Neural cell (in vitro differentiated cells): Measurements from ENCODE around the gene SHBG. TPM values are rescaled to one million over a fixed set of nuclear protein-coding genes. Genes with fewer than 3 reads are reported as not detected.
"Not testable (repeated sequence)": the region's sequence is repeated elsewhere in the genome, so short reads cannot be mapped to it uniquely, and the experiment has no call there.

ENCODE experiments used
- H2AFZ ChIP-seq: fragments of 200-600, 300-800 bp; sonication (generic), shearing (Covaris generic); 2 replicates; pipeline ENCODE4 v1.6.0; 2014; ENCODE audit warnings: low read depth, mild to moderate bottlenecking, antibody characterized with exemption, low read length, moderate library complexity
- H3F3A ChIP-seq: fragments of 200-600 bp; shearing (Covaris generic); 2 replicates; pipeline ENCODE4 v1.6.1; 2016; ENCODE audit warnings: mild to moderate bottlenecking, moderate library complexity, mixed read lengths, antibody characterized with exemption, low read length; ENCODE audit not compliant: insufficient read depth, poor library complexity, severe bottlenecking
- H3K27ac ChIP-seq: fragments of 200-600, 300-800 bp; sonication (generic), shearing (Covaris generic); 2 replicates; pipeline ENCODE4 v1.5.1; 2014; ENCODE audit warnings: mild to moderate bottlenecking, low read length, moderate library complexity
- H3K27me3 ChIP-seq: fragments of 300-800, 200-600 bp; sonication (generic), shearing (Covaris generic); 2 replicates; pipeline ENCODE4 v1.6.0; 2014; ENCODE audit warnings: mild to moderate bottlenecking, low read depth, low read length, moderate library complexity; ENCODE audit not compliant: insufficient read depth
- H3K36me3 ChIP-seq: fragments of 300-800, 200-600 bp; sonication (generic), shearing (Covaris generic); 2 replicates; pipeline ENCODE4 v1.5.1; 2014; ENCODE audit warnings: mild to moderate bottlenecking, antibody characterized with exemption, low read length, moderate library complexity; ENCODE audit not compliant: insufficient read depth
- H3K4me2 ChIP-seq: fragments of 300-800, 200-600 bp; sonication (generic), shearing (Covaris generic); 2 replicates; pipeline ENCODE4 v1.6.0; 2014; ENCODE audit warnings: mild to moderate bottlenecking, low read length
- H3K4me3 ChIP-seq: fragments of 300-800, 200-600 bp; sonication (generic), shearing (Covaris generic); 2 replicates; pipeline ENCODE4 v1.5.1; 2014; ENCODE audit warnings: mild to moderate bottlenecking, low read length, moderate library complexity
- H3K79me2 ChIP-seq: fragments of 200-600 bp; shearing (Covaris generic); replicated peaks from 2 replicates; pipeline ENCODE4 v1.6.0; 2014; ENCODE audit warnings: mild to moderate bottlenecking, low read length, moderate library complexity; ENCODE audit not compliant: insufficient read depth
- H3K9ac ChIP-seq: fragments of 300-800, 200-600 bp; sonication (generic), shearing (Covaris generic); 2 replicates; pipeline ENCODE4 v1.6.1; 2016; ENCODE audit warnings: mild to moderate bottlenecking, low read length, mixed read lengths
- H3K9me2 ChIP-seq: fragments of 200-600 bp; shearing (Covaris generic); 2 replicates; pipeline ENCODE4 v1.6.1; 2016; ENCODE audit warnings: mild to moderate bottlenecking, low read length, mixed read lengths; ENCODE audit not compliant: insufficient read depth
- H3K9me3 ChIP-seq: fragments of 200-600, 300-800 bp; sonication (generic), shearing (Covaris generic); 2 replicates; pipeline ENCODE4 v1.6.1; 2016; ENCODE audit warnings: mild to moderate bottlenecking, mixed run types, low read length, moderate library complexity, mixed read lengths
- H4K20me1 ChIP-seq: fragments of 200-600 bp; shearing (Covaris generic); 2 replicates; pipeline ENCODE4 v1.6.1; 2016; ENCODE audit warnings: mild to moderate bottlenecking, mixed run types; ENCODE audit not compliant: insufficient read depth
- EP300 ChIP-seq: fragments of 450-650 bp; conservative IDR thresholded peaks from 2 replicates; pipeline ENCODE4 v1.6.1; 2014; ENCODE audit warnings: antibody characterized with exemption, mild to moderate bottlenecking, moderate library complexity; ENCODE audit not compliant: poor library complexity, severe bottlenecking
- EZH2 ChIP-seq: fragments of 200-600, 300-800 bp; shearing (Covaris generic), sonication (generic); IDR thresholded peaks from 2 replicates; pipeline ENCODE4 v1.6.1; 2014; ENCODE audit warnings: antibody characterized with exemption, low read length, borderline replicate concordance, mild to moderate bottlenecking; ENCODE audit not compliant: insufficient read depth, poor library complexity, severe bottlenecking
- MXI1 ChIP-seq: fragments of 450-650 bp; conservative IDR thresholded peaks from 2 replicates; pipeline ENCODE4 v1.6.1; 2014; ENCODE audit warnings: antibody characterized with exemption, mild to moderate bottlenecking; ENCODE audit not compliant: poor library complexity, severe bottlenecking
- POLR2AphosphoS5 ChIP-seq: IDR thresholded peaks from 2 replicates; pipeline ENCODE4 v1.6.1; 2012
- RAD21 ChIP-seq: fragments of 450-650 bp; conservative IDR thresholded peaks from 2 replicates; pipeline ENCODE4 v1.6.1; 2014; ENCODE audit warnings: antibody characterized with exemption, mild to moderate bottlenecking, moderate library complexity
- SMC3 ChIP-seq: fragments of 450-650 bp; conservative IDR thresholded peaks from 2 replicates; pipeline ENCODE4 v1.6.1; 2014; ENCODE audit warnings: antibody characterized with exemption, mild to moderate bottlenecking, moderate library complexity; ENCODE audit not compliant: poor library complexity
- TAF1 ChIP-seq: IDR thresholded peaks from 2 replicates; pipeline ENCODE4 v1.6.1; 2012; ENCODE audit warnings: low read depth
- polyA plus RNA-seq: library from polyadenylated mRNA; depleted of rRNA; stranded (reverse); fragments of >200 nt; gene quantifications from 2 replicates; pipeline ENCODE4 v1.2.3, GENCODE V29; 2014
- TF ChIP-seq, protein P1 (sequence below): IDR thresholded peaks from 2 replicates; pipeline ENCODE4 v1.6.1; 2012; ENCODE audit warnings: borderline replicate concordance
- TF ChIP-seq, protein P2 (sequence below): fragments of 450-650 bp; IDR thresholded peaks from 2 replicates; pipeline ENCODE4 v1.5.1; 2014; ENCODE audit warnings: antibody characterized with exemption, mild to moderate bottlenecking, moderate library complexity; ENCODE audit not compliant: poor library complexity, severe bottlenecking

The SHBG gene
- polyA plus RNA-seq, 1 donor from 2014 or later, result 0.90 TPM

DNA sequence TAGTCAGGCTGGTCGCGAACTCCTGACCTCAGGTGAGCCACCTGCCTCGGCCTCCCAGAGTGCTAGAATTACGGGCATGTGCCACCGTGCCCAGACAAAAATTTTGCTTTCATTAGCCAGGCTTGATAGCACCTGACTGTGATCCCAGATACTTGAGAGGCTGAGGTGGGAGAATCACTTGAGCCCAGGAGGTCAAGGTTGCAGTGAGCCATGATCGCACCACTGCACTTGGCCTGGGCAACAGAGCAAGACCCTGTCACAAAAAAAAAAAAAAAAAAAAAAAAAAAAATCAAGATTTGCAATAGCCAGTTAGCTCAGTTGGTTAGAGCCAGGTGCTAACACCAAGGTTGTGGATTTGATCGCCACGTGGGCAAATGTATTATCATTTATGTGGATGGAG, 9.1 kb upstream of the SHBG start:
- H3K4me2 ChIP-seq, result no peak overlapping the region
- no peaks in the 10 kb centered on the region for H3K36me3 ChIP-seq
- H4K20me1 ChIP-seq, result no peaks in the 10 kb centered on the region
- H3K9me3 ChIP-seq, result no peaks in the 10 kb centered on the region
- no peaks in the 10 kb centered on the region for H3K79me2 ChIP-seq
- H3K27me3 ChIP-seq, result no peaks in the 10 kb centered on the region
- TF ChIP-seq SMC3 (no peak), RAD21 (no peak), MXI1 (no peak), EP300 (no peak), TAF1 (no peak)
- TF ChIP-seq, protein P1, sequence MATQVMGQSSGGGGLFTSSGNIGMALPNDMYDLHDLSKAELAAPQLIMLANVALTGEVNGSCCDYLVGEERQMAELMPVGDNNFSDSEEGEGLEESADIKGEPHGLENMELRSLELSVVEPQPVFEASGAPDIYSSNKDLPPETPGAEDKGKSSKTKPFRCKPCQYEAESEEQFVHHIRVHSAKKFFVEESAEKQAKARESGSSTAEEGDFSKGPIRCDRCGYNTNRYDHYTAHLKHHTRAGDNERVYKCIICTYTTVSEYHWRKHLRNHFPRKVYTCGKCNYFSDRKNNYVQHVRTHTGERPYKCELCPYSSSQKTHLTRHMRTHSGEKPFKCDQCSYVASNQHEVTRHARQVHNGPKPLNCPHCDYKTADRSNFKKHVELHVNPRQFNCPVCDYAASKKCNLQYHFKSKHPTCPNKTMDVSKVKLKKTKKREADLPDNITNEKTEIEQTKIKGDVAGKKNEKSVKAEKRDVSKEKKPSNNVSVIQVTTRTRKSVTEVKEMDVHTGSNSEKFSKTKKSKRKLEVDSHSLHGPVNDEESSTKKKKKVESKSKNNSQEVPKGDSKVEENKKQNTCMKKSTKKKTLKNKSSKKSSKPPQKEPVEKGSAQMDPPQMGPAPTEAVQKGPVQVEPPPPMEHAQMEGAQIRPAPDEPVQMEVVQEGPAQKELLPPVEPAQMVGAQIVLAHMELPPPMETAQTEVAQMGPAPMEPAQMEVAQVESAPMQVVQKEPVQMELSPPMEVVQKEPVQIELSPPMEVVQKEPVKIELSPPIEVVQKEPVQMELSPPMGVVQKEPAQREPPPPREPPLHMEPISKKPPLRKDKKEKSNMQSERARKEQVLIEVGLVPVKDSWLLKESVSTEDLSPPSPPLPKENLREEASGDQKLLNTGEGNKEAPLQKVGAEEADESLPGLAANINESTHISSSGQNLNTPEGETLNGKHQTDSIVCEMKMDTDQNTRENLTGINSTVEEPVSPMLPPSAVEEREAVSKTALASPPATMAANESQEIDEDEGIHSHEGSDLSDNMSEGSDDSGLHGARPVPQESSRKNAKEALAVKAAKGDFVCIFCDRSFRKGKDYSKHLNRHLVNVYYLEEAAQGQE, result no peak
- TF ChIP-seq, protein P2, sequence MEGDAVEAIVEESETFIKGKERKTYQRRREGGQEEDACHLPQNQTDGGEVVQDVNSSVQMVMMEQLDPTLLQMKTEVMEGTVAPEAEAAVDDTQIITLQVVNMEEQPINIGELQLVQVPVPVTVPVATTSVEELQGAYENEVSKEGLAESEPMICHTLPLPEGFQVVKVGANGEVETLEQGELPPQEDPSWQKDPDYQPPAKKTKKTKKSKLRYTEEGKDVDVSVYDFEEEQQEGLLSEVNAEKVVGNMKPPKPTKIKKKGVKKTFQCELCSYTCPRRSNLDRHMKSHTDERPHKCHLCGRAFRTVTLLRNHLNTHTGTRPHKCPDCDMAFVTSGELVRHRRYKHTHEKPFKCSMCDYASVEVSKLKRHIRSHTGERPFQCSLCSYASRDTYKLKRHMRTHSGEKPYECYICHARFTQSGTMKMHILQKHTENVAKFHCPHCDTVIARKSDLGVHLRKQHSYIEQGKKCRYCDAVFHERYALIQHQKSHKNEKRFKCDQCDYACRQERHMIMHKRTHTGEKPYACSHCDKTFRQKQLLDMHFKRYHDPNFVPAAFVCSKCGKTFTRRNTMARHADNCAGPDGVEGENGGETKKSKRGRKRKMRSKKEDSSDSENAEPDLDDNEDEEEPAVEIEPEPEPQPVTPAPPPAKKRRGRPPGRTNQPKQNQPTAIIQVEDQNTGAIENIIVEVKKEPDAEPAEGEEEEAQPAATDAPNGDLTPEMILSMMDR, result no peak
- H3K9me2 ChIP-seq, result no peaks in the 10 kb centered on the region
- H2AFZ ChIP-seq, result no peak overlapping the region
- no peak overlapping the region for H3K9ac ChIP-seq
- no peaks in the 10 kb centered on the region for H3F3A ChIP-seq
- H3K27ac ChIP-seq, result no peak overlapping the region
- H3K4me3 ChIP-seq, result no peak overlapping the region

DNA sequence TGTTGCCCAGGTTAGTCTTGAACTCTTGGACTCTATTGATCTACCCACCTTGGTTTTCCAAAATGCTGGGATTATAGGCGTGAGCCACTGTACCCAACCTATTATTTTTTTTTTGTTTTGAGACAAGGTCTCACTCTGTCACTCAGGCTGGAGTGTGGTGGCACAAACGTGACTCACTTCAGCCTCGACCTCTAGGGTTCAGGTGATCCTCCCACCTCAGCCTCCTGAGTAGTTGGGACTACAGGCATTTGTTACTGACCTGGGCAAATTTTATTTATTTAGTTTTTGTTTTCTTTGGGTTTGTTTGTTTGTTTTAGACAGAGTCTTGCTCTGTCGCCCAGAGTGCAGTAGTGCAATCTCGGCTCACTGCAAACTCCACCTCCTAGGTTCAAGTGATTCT, 6.3 kb upstream of the SHBG start:
- H2AFZ ChIP-seq, result no peak overlapping the region
- no peaks in the 10 kb centered on the region for H3F3A ChIP-seq
- no peaks in the 10 kb centered on the region for H3K9me3 ChIP-seq
- H3K9ac ChIP-seq, result no peak overlapping the region
- peaks cover 11% of the 10 kb centered on the region for H3K79me2 ChIP-seq
- no peaks in the 10 kb centered on the region for H4K20me1 ChIP-seq
- H3K4me2 ChIP-seq, result no peak overlapping the region
- TF ChIP-seq EZH2, result no peak
- no peak for TF ChIP-seq TAF1
- TF ChIP-seq POLR2AphosphoS5, result no peak
- no peaks in the 10 kb centered on the region for H3K27me3 ChIP-seq
- no peak overlapping the region for H3K4me3 ChIP-seq
- no peak overlapping the region for H3K27ac ChIP-seq
- H3K9me2 ChIP-seq, result no peaks in the 10 kb centered on the region
- no peaks in the 10 kb centered on the region for H3K36me3 ChIP-seq

DNA sequence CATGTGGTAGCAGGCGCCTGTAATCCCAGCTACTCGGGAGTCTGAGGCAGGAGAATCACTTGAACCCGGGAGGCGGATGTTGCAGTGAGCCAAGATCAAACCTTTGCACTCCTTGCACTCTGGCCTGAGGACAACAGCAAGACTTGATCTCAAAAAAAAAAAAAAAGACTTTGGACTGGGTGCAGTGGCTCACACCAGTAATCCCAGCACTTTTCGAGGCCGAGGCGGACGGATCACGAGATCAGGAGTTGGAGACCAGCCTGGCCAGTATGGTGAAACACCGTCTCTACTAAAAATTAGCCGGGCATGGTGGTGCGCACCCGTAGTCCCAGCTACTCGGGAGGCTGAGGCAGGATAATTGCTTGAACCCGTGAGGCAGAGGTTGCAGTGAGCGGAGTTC, 4.2 kb upstream of the SHBG start:
- not testable (repeated sequence) for H3K9me3 ChIP-seq, H4K20me1 ChIP-seq, H3K27ac ChIP-seq, H3K4me3 ChIP-seq, H3K27me3 ChIP-seq, H3F3A ChIP-seq, H3K36me3 ChIP-seq, H3K9me2 ChIP-seq, H2AFZ ChIP-seq, H3K4me2 ChIP-seq, H3K9ac ChIP-seq
- H3K79me2 ChIP-seq, result peaks cover 11% of the 10 kb centered on the region
